ENCODE measurements around the gene ANKRD18A. TPM values are rescaled to one million over a fixed set of nuclear protein-coding genes. Genes with fewer than 3 reads are reported as not detected.

The ANKRD18A gene
- total and polyA plus RNA-seq, 7 experiments from 2014 or later: 0.04 to 14.9 (median 6.6) TPM

DNA sequence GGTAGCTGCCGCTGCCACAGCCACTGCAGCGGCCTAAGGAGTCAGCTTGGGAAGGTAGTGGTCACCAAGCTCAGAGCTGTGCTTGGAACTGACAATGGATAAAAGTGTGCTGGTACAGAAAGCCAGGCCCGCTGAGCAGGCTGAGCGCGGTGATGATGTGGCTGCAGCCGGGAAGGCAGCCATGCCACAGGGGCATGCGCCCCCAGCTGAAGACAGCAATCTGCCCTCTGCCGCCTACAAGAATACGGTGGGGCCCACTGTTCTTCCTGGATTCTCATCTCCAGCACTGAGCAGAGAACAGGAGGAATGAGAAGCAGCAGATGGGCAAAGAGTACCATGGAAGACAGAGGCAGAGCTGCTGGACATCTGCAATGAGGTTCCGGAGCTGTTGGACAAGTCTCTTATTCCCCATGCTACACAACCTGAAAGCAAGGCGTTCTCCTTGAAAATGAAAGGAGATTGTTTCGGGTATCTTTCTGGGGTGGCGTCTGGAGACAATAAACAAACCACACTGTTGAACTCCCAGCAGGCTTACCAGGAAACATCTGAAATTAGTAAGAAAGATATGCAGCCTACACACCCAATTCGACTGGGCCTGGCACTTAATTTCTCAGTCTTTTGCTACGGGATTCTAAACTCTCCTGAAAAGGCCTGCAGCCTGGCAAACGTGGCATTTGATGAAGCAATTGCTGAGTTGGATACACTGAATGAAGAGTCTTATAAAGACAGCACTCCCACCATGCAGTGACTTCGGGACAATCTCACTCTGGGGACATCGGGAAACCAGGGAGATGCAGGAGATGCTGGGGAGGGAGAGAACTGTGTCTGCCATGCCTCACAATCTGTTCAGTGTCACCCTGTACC, 22.8 kb upstream of the ANKRD18A start:
- H3K9me3 Mint-ChIP-seq: peaks cover 0 to 1% (median 0%) of the 10 kb centered on the region in 11 donors
- H3K4me1 Mint-ChIP-seq: peaks cover 0 to 4% (median 0%) of the 10 kb centered on the region in 7 donors
- H3K27me3 ChIP-seq (ENCODE audit: control insufficient read depth in 2 of 2, insufficient read depth in 2 of 2, low read length in 2 of 2): no peaks in the 10 kb centered on the region
- CTCF ChIA-PET: interaction anchor here (1.6 to 2.0 kb wide), 2 partner anchors 21 to 22 kb away, joined by 4 to 7 read pairs; partner anchors contain the start of gene ANKRD18A
- no peaks in the 10 kb centered on the region for H3K36me3 ChIP-seq (ENCODE audit: control insufficient read depth in 2 of 3, insufficient read depth in 3 of 3, low read length in 3 of 3)
- H3K27ac Mint-ChIP-seq: no peak overlapping the region
- peaks cover 0 to 14% (median 13%) of the 10 kb centered on the region in 5 donors for H3K27me3 Mint-ChIP-seq
- no peak overlapping the region for H3K4me3 ChIP-seq (ENCODE audit: low read length)
- H3K9me3 ChIP-seq (ENCODE audit: control insufficient read depth in 2 of 3, low read length in 3 of 3): no peaks in the 10 kb centered on the region
- ATAC-seq: no peak
- DNase-seq: no peak
- H3K36me3 Mint-ChIP-seq: no peaks in the 10 kb centered on the region
- no peak overlapping the region for H3K4me3 Mint-ChIP-seq
- H3K4me1 ChIP-seq (ENCODE audit: control insufficient read depth in 2 of 2, insufficient read depth in 2 of 2, low read length in 2 of 2): no peaks in the 10 kb centered on the region
- intact Hi-C loops (cut with micrococcal nuclease): loop anchor here in 1 of 2 donors (2.0 kb wide), 1 partner anchor 22 kb away; the partner anchor contains the start of gene ANKRD18A
- POLR2A ChIA-PET: interaction anchor here (0.6 kb wide), 1 partner anchor 10 kb away, joined by 6 read pairs; no protein-coding TSS in a partner anchor
- H3K27ac ChIP-seq (ENCODE audit: low read depth, low read length): no peak overlapping the region

DNA sequence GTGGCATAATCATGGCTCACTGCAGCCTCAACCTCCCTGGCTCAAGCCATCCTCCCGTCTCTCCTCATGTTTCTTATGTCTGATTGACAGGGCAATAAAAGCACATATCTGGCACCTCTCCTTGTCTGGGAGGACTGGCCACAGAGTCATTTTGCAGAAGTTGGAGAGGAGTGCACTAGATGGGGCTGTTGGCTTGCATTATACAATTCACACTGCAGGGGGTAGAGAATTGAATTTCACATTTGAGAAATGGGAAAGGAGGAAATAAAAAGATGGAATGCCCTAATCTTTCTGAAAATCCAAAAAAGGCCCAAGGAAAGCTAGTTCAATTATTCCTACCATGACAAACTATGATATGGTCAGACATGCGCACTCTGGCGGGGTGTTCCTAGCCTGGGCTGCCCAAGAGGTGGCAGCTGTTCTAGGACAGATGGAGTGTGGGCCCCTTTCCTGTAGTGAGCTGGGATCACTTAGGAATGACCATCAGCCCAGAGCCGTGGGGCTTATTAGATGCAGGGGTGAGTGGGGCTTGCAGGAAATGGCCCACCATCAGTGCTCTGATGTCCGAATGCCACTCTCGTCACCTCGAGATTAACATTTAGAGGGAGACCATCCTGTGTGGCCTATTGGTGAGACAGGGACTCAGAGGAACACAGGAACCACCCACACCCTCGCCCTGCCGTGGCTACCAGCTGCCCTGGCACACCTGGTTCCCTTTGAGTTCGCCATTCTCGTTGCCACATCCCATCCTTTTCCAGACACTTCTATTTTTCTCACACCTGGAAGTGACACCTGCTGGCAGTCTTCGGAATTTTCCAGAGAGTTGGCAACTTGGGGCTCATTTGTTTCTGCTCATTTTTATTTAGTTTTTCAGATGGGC, 21.8 kb upstream of the ANKRD18A start:
- CTCF ChIA-PET: interaction anchor here (1.6 to 2.0 kb wide), 2 partner anchors 20 to 21 kb away, joined by 4 to 7 read pairs; partner anchors contain the start of gene ANKRD18A
- Histone ChIP-seq H3K9me3 (ENCODE audit: control insufficient read depth in 2 of 3, low read length in 3 of 3) (no peaks in the 10 kb centered on the region), H3K4me1 (ENCODE audit: control insufficient read depth in 2 of 2, insufficient read depth in 2 of 2, low read length in 2 of 2) (no peaks in the 10 kb centered on the region), H3K27ac (ENCODE audit: low read depth, low read length) (no peak overlapping the region), H3K27me3 (ENCODE audit: control insufficient read depth in 2 of 2, insufficient read depth in 2 of 2, low read length in 2 of 2) (no peaks in the 10 kb centered on the region), H3K36me3 (ENCODE audit: control insufficient read depth in 2 of 3, insufficient read depth in 3 of 3, low read length in 3 of 3) (no peaks in the 10 kb centered on the region), H3K4me3 (ENCODE audit: low read length) (no peak overlapping the region)
- Mint-ChIP-seq H3K4me3 (no peak overlapping the region), H3K36me3 (no peaks in the 10 kb centered on the region), H3K27me3 (peaks cover 0 to 14% (median 8%) of the 10 kb centered on the region in 5 donors), H3K9me3 (peaks cover 0 to 1% (median 0%) of the 10 kb centered on the region in 11 donors), H3K27ac (no peak overlapping the region), H3K4me1 (peaks cover 0 to 4% (median 0%) of the 10 kb centered on the region in 7 donors)
- ATAC-seq (peak; percentile 56), DNase-seq (no peak)
- POLR2A ChIA-PET: no interaction called here
- intact Hi-C loops (cut with micrococcal nuclease): loop anchor here in 1 of 2 donors (2.0 kb wide), 1 partner anchor 21 kb away; the partner anchor contains the start of gene ANKRD18A

DNA sequence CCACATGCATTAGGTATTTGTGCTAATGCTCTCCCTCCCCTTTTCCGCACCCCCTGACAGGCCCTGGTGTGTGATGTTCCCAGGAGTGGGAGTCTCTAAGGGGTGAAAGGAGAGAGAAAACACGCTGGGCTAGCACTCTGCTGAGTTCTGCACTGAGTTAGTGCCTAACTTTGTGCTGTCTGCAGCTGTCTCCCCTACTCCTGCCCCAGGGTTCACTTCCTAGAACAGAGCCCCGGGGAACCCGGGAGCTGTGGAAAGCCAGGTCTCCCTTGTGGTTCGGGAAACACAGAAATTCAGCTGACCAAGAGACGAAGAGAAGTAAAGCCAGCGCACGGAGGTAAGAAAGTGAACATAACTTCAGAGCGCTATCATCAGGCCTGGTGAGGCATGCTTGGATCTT, 20.7 kb upstream of the ANKRD18A start:
- no peak overlapping the region for H3K27ac ChIP-seq (ENCODE audit: low read depth, low read length)
- ChIA-PET POLR2A (no interaction called here), CTCF (no interaction called here)
- H3K9me3 Mint-ChIP-seq: peaks cover 0 to 1% (median 0%) of the 10 kb centered on the region in 11 donors
- peaks cover 0 to 14% (median 9%) of the 10 kb centered on the region in 5 donors for H3K27me3 Mint-ChIP-seq
- no peak overlapping the region for H3K27ac Mint-ChIP-seq
- no peaks in the 10 kb centered on the region for H3K9me3 ChIP-seq (ENCODE audit: control insufficient read depth in 2 of 3, low read length in 3 of 3)
- peaks cover 0 to 4% (median 0%) of the 10 kb centered on the region in 7 donors for H3K4me1 Mint-ChIP-seq
- intact Hi-C loops (cut with micrococcal nuclease): no loop called here
- ATAC-seq (no peak), DNase-seq (no peak)
- H3K36me3 Mint-ChIP-seq: no peaks in the 10 kb centered on the region
- no peak overlapping the region for H3K4me3 ChIP-seq (ENCODE audit: low read length)
- no peak overlapping the region for H3K4me3 Mint-ChIP-seq
- H3K36me3 ChIP-seq (ENCODE audit: control insufficient read depth in 2 of 3, insufficient read depth in 3 of 3, low read length in 3 of 3): no peaks in the 10 kb centered on the region
- no peaks in the 10 kb centered on the region for H3K4me1 ChIP-seq (ENCODE audit: control insufficient read depth in 2 of 2, insufficient read depth in 2 of 2, low read length in 2 of 2)
- H3K27me3 ChIP-seq (ENCODE audit: control insufficient read depth in 2 of 2, insufficient read depth in 2 of 2, low read length in 2 of 2): no peaks in the 10 kb centered on the region

DNA sequence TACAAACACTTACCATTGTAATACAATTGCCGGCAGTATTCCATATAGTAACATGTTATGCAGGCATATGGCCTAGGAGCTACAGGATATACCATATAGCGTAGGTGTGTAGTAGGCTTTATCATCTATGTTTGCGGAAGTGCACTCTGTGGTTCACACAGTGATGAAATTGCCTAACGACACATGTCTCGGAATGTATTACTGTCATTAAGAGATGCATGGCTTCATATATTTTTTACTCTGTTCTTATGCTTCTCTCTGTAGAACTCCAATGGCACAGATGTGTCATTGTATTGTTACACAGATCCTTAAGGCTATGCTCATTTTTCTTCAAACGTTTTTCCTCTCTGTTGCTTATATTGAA, 19.2 kb upstream of the ANKRD18A start:
- Mint-ChIP-seq H3K9me3 (peaks cover 0 to 1% (median 0%) of the 10 kb centered on the region in 11 donors), H3K4me1 (peaks cover 0 to 4% (median 0%) of the 10 kb centered on the region in 7 donors), H3K27ac (no peak overlapping the region), H3K36me3 (no peaks in the 10 kb centered on the region), H3K27me3 (peaks cover 0 to 14% (median 9%) of the 10 kb centered on the region in 5 donors), H3K4me3 (no peak overlapping the region)
- ChIA-PET CTCF (no interaction called here), POLR2A (no interaction called here)
- no peak overlapping the region for H3K4me3 ChIP-seq (ENCODE audit: low read length)
- H3K36me3 ChIP-seq (ENCODE audit: control insufficient read depth in 2 of 3, insufficient read depth in 3 of 3, low read length in 3 of 3): no peaks in the 10 kb centered on the region
- no peaks in the 10 kb centered on the region for H3K27me3 ChIP-seq (ENCODE audit: control insufficient read depth in 2 of 2, insufficient read depth in 2 of 2, low read length in 2 of 2)
- intact Hi-C loops (cut with micrococcal nuclease): no loop called here
- DNase-seq (no peak), ATAC-seq (peak; percentile 24)
- no peaks in the 10 kb centered on the region for H3K9me3 ChIP-seq (ENCODE audit: control insufficient read depth in 2 of 3, low read length in 3 of 3)
- H3K27ac ChIP-seq (ENCODE audit: low read depth, low read length): no peak overlapping the region
- no peaks in the 10 kb centered on the region for H3K4me1 ChIP-seq (ENCODE audit: control insufficient read depth in 2 of 2, insufficient read depth in 2 of 2, low read length in 2 of 2)

DNA sequence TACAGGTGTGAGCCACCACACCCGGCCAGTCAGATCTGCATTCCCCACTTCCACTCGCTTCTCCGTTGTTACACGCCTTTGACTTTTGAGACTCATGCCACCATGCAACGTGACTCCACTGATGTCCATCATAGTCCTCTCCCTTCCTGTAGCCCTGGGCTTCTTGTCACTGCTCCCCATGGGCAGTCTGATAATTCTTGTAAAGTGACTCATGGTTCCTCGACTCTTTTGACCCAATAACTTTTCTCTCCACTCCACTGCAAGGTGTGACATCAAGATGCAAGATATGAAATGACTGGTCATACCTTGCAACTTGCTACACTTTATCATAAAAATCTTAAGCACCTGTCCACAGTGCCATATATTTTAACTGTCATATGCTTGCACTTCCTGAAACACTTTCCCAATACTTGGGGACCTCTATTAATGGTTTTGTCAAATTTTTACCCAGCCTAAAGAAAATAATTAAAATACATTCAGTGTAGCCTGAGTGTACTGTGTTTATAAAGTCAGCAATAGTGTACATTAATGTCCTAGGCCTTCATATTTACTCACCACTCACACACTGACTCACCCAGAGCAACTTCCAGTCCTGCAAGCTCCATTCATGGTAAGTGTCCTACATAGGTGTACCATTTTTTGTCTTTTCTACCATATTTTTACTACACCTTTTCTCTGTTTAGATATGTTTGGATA, 18.6 kb upstream of the ANKRD18A start:
- ChIA-PET POLR2A (no interaction called here), CTCF (no interaction called here)
- Mint-ChIP-seq H3K27me3 (peaks cover 3 to 14% (median 9%) of the 10 kb centered on the region in 5 donors), H3K36me3 (no peaks in the 10 kb centered on the region), H3K27ac (no peak overlapping the region), H3K4me1 (peaks cover 0 to 4% (median 0%) of the 10 kb centered on the region in 7 donors), H3K4me3 (no peak overlapping the region), H3K9me3 (peaks cover 0 to 1% (median 0%) of the 10 kb centered on the region in 11 donors)
- DNase-seq (no peak), ATAC-seq (no peak)
- Histone ChIP-seq H3K4me3 (ENCODE audit: low read length) (no peak overlapping the region), H3K36me3 (ENCODE audit: control insufficient read depth in 2 of 3, insufficient read depth in 3 of 3, low read length in 3 of 3) (no peaks in the 10 kb centered on the region), H3K27ac (ENCODE audit: low read depth, low read length) (no peak overlapping the region), H3K27me3 (ENCODE audit: control insufficient read depth in 2 of 2, insufficient read depth in 2 of 2, low read length in 2 of 2) (no peaks in the 10 kb centered on the region), H3K4me1 (ENCODE audit: control insufficient read depth in 2 of 2, insufficient read depth in 2 of 2, low read length in 2 of 2) (no peaks in the 10 kb centered on the region), H3K9me3 (ENCODE audit: control insufficient read depth in 2 of 3, low read length in 3 of 3) (no peaks in the 10 kb centered on the region)
- intact Hi-C loops (cut with micrococcal nuclease): no loop called here

DNA sequence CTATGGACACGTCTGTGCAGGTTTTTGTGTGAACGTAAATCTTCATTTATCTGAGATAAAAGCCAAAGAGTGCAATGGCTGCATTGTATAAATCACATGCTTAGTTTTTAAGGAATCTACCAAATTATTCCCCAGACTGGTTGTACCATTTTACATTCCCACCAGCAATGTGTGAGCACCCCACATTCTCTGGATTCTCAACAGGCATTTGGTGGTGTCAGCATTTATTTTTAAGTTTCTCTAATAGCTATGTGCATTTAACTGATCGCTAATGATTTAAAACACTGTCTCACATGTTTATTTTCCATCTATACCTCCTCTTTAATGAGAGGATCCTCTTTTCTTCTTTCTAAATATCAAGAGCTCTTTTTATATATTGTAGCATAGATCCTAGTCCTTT, 13.9 kb upstream of the ANKRD18A start:
- H3K27ac Mint-ChIP-seq: no peak overlapping the region
- H3K4me1 ChIP-seq (ENCODE audit: control insufficient read depth in 2 of 2, insufficient read depth in 2 of 2, low read length in 2 of 2): no peaks in the 10 kb centered on the region
- no peak overlapping the region for H3K27ac ChIP-seq (ENCODE audit: low read depth, low read length)
- intact Hi-C loops (cut with micrococcal nuclease): no loop called here
- H3K27me3 ChIP-seq (ENCODE audit: control insufficient read depth in 2 of 2, insufficient read depth in 2 of 2, low read length in 2 of 2): no peaks in the 10 kb centered on the region
- DNase-seq: no peak
- H3K9me3 ChIP-seq (ENCODE audit: control insufficient read depth in 2 of 3, low read length in 3 of 3): no peaks in the 10 kb centered on the region
- H3K36me3 ChIP-seq (ENCODE audit: control insufficient read depth in 2 of 3, insufficient read depth in 3 of 3, low read length in 3 of 3): no peaks in the 10 kb centered on the region
- ATAC-seq: no peak
- CTCF ChIA-PET: no interaction called here
- H3K36me3 Mint-ChIP-seq: no peaks in the 10 kb centered on the region
- POLR2A ChIA-PET: interaction anchor here (0.7 kb wide), 1 partner anchor 13 kb away, joined by 4 read pairs; no protein-coding TSS in a partner anchor
- no peak overlapping the region for H3K4me3 Mint-ChIP-seq
- peaks cover 3 to 13% (median 5%) of the 10 kb centered on the region in 5 donors for H3K27me3 Mint-ChIP-seq
- H3K4me3 ChIP-seq (ENCODE audit: low read length): no peak overlapping the region
- peaks cover 0 to 2% (median 0%) of the 10 kb centered on the region in 7 donors for H3K4me1 Mint-ChIP-seq
- H3K9me3 Mint-ChIP-seq: peaks cover 0 to 1% (median 0%) of the 10 kb centered on the region in 11 donors

All from naive thymus-derived CD4-positive, alpha-beta T cell (primary cell).